Measurements from ENCODE around the gene SLC38A1. TPM values are rescaled to one million over a fixed set of nuclear protein-coding genes. Genes with fewer than 3 reads are reported as not detected.

Gene SLC38A1
- total and polyA plus RNA-seq, 8 donors: 23.6 to 67.5 (median 29.2) TPM

- peak in 1 of 4 donors; percentile 27 for DNase-seq
Observed at GRCh38 chr12:46136249-46136648, 132.6 kb downstream of the SLC38A1 start.

GRCh38 chr12:46135750-46136149, 133.1 kb downstream of the SLC38A1 start:
- Histone ChIP-seq H3K27me3 (no peaks in the 10 kb centered on the region), H3K36me3 (no peaks in the 10 kb centered on the region), H3K4me1 (no peaks in the 10 kb centered on the region), H3K4me3 (no peak overlapping the region), H3K27ac (no peak overlapping the region), H3K9me3 (no peaks in the 10 kb centered on the region)
- ATAC-seq: no peak
- intact Hi-C loops (cut with DNase I): no loop called here
- DNase-seq: no peak
- no peak for TF ChIP-seq CTCF (IDR thresholded peaks at IDR 0.05)

More at GRCh38 chr12:46136249-46136648, 132.6 kb downstream of the SLC38A1 start:
- Histone ChIP-seq H3K4me3 (no peak overlapping the region), H3K27me3 (no peaks in the 10 kb centered on the region), H3K36me3 (no peaks in the 10 kb centered on the region), H3K27ac (no peak overlapping the region), H3K4me1 (no peaks in the 10 kb centered on the region), H3K9me3 (no peaks in the 10 kb centered on the region)
- TF ChIP-seq CTCF (IDR thresholded peaks at IDR 0.05): no peak
- ATAC-seq: no peak
- intact Hi-C loops (cut with DNase I): no loop called here

DNA sequence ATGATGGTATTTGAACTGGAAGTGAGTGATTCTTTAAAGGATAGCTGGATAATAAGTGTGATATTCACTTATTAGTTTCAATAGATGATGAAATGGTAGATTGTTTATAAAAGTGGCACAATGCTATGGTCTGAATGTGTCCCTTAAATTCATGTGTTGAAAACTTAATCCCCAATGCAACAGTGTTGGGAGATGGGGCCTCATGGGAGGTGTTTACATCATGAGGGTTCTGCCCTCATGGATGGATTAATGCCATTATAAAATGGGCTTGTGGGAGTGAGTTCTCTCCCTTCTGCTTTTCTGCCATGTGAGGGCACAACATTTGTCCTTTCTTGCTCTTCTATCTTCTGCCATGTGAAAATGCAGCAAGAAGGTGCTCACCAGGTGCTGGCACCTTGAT, 134.0 kb downstream of the SLC38A1 start:
- H3K9me3 ChIP-seq: no peaks in the 10 kb centered on the region
- H3K27me3 ChIP-seq: no peaks in the 10 kb centered on the region
- no peaks in the 10 kb centered on the region for H3K4me1 ChIP-seq
- no peak for DNase-seq
- ATAC-seq: no peak
- no peak for TF ChIP-seq CTCF (IDR thresholded peaks at IDR 0.05)
- no peak overlapping the region for H3K27ac ChIP-seq
- H3K36me3 ChIP-seq: no peaks in the 10 kb centered on the region
- no peak overlapping the region for H3K4me3 ChIP-seq
- intact Hi-C loops (cut with DNase I): no loop called here

- H3K27ac ChIP-seq: no peak overlapping the region
- no peaks in the 10 kb centered on the region for H3K27me3 ChIP-seq
- ATAC-seq: peak; percentile 52
Observed at GRCh38 chr12:46134205-46134811, 134.5 kb downstream of the SLC38A1 start.

GRCh38 chr12:46133751-46134150, 135.1 kb downstream of the SLC38A1 start:
- peak; percentile 86 for ATAC-seq
- Histone ChIP-seq H3K9me3 (no peaks in the 10 kb centered on the region), H3K4me3 (no peak overlapping the region), H3K27me3 (no peaks in the 10 kb centered on the region), H3K36me3 (no peaks in the 10 kb centered on the region), H3K4me1 (no peaks in the 10 kb centered on the region), H3K27ac (no peak overlapping the region)
- DNase-seq: no peak
- intact Hi-C loops (cut with DNase I): no loop called here
- no peak for TF ChIP-seq CTCF (IDR thresholded peaks at IDR 0.05)

More at GRCh38 chr12:46134205-46134811, 134.5 kb downstream of the SLC38A1 start:
- Histone ChIP-seq H3K9me3 (no peaks in the 10 kb centered on the region), H3K4me3 (no peak overlapping the region), H3K36me3 (no peaks in the 10 kb centered on the region), H3K4me1 (no peaks in the 10 kb centered on the region)
- intact Hi-C loops (cut with DNase I): no loop called here
- DNase-seq: no peak
- TF ChIP-seq CTCF (IDR thresholded peaks at IDR 0.05): no peak

Other genes starting within 250 kb of the SLC38A1 start
- 100 to 1,000 TPM; 209 to 270 TPM for gene SLC38A2, start 103.7 kb upstream of the SLC38A1 start, total RNA-seq
- gene SLC38A2, start 103.7 kb upstream of the SLC38A1 start, polyA plus RNA-seq (ENCODE audit: insufficient read length in 6 of 6): 100 to 1,000 TPM; 154 to 226 (median 169) TPM